NOMO-1 treated with DMSO at 0.1 percent for 48 hours (cell line): ENCODE results near the gene NOL4L.
"Not testable (repeated sequence)": the region's sequence is repeated elsewhere in the genome, so short reads cannot be mapped to it uniquely, and the experiment has no call there.

Experiments
- DNase-seq: peaks from one replicate; lab custom pipeline; 2025; ENCODE audit not compliant: unreplicated experiment; lab: John Stamatoyannopoulos, UW

NOL4L gene

DNA sequence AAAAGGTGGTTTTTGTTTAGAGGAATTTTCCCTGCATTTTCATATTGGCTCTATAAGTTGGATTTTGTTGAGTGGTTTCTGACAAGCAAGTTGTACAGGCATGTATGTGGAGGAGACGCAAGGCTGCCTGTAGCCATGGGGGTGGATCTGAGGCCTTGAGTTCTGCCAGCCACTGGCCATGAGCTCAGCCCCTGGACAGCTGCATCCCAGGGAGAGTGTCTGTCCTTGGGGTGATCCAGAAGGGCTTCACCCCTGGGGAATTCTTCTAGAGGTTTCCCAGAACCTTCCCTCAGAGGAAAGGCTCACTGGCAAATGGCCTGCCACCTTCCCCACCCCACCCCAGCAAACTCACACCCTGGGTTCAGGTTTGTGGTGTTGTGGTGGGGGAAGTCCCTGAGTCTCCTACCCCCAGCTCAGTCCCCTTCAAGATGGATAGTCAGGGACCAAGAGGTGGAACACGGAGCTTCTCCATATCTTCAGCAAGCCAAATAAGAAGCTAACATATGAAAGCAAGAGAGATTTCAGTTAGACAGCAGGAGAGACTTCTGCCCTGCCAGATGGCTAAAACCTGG, 11.6 kb upstream of the NOL4L start:
- no peak for DNase-seq

DNA sequence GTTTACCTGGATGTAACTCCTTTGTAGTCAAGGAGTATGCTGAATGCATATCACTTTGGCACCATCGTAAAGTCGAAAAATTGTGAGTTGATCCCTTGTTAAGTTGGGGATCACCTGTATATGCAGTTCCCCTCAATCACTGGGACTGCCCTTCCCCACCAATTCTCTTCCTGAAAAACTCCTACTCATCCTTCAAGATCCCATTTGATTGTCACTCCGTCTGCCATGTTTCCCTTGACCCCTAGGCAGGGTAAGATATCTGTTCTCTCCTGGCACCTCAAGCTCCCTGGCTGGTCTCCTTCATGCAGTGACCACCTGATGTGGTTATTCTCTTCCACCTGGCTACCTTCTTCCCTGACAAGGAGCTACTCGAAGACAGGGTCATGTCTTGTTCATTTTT, 10.0 kb upstream of the NOL4L start:
- no peak for DNase-seq

DNA sequence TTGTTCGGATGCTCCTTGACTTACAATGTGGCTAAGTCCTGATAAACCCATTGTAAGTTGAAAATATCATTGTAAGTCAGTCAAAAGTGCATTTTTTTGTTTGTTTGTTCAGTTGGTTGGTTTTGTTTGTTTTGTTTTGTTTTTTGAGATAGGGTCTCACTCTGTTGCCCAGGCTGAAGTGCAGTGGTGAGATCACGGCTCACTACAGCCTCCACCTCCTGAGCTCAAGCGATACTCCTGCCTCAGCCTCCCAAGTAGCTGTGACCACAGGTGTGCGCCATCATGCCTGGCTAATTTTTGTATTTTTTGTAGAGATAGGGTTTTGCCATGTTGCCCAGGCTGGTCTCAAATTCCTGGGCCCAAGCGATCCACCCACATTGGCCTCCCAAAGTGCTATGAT, 9.5 kb upstream of the NOL4L start:
- DNase-seq, result not testable (repeated sequence)

DNA sequence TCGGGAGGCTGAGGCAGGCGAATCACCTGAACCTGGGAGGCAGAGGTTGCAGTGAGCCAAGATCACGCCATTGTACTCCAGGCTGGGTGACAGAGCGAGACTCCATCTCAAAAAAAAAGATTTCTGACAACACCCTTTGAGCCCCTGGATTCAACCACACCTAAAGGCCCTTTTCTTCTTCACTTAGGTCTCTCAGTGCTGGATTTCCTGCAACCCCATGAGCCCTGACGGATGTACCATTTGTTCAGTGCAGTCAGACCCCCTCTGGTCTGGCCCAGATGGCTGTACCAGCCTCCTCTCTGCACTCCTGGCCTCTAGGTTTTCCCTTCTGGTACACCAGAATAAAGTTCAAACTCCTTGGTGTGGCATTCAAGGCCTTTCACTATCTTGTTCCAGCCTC, 9.1 kb upstream of the NOL4L start:
- DNase-seq, result no peak

DNA sequence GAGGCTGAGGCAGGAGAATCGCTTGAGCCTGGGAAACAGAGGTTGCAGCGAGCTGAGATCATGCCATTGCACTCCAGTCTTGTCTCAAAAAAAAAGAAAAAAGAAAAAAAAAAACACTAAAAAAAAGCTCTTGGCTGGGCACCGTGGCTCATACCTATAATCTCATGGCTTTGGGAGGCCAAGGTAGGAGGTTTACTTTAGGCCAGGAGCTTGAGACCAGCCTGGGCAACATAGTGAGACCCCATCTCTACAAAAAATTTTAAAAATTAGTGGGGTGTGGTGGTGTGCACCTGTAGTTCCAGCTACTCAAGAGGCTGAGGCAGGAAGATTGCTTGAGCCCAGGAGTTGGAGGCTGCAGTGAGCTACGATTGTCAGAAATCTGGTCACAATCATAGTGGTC, 7.5 kb upstream of the NOL4L start:
- not testable (repeated sequence) for DNase-seq

DNA sequence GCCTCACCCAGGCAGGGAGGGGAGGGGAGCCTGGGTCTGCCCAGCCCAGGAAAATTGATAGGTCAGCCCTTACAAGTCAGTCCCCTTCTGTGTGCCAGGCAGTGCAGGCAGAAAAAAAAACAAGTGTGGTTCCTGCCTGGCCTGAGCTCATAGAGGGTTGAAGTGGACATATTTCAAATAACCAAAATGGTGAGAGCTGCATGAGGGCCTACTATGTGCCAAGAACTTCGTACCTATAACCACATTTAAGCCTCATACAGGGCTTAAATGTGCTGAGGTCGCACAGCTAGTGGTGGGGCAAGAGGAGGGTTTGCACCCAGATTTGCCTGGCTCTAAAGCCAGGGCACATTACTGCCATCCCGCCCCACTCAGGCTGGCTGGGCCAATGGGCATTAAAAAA, 6.9 kb upstream of the NOL4L start:
- DNase-seq, result no peak

DNA sequence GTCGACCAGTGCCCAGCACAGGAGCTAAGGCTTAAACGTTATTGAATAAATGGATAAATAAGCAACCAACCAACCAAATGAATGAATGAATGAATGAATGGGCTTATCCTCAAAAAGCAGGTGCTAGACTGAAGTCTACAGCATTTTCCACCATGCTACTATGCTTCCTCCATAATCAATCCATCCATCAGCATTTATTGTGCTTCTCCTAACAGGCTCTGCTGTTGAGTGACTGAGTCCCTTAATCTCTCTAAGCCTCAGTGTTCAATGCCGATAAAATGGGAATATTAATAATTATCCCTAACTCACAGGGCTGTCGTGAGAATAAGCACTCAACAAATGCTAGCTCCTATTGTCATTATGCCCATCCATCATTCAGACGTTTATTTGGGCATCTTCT, 4.6 kb upstream of the NOL4L start:
- no peak for DNase-seq

DNA sequence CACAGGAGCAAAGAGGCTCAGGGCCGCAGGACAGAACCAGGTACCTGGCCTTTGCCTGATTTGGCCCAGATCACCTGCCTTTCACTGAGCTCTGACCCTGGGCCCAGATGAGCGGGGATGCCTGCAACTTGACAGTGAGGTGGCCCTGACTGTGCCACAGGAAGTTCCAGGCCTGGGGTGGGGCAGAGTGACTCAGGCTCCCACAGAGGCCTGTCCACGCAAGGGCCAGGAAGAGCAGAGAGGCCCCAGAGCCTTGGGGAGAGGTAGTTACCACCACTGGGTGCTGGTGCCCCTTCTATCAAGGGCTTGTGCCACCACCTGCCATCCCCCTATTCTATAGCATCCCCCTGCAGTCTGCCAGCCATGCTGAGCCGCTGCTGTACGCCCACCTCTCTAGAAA, 4.1 kb upstream of the NOL4L start:
- DNase-seq, result no peak

DNA sequence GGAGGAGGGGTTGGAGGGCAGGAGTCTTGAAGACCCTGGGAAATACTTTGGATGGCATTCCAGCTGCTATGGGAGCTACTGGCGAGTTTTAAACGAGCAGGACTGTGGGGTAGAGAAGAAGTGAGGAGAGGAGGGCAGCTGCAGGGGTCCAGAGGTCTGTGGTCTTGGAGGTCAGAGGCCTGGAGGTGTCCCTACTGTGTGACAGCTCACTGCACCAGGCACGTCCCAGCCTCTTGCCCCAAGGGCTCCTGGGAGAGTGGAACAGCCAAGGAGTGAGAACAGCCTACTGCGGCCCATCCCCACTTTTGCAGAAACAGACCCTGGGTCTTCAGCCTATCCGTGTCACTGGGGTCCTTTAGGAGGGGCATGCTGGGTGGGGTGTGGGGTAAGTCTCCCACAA, 2.9 kb upstream of the NOL4L start:
- no peak for DNase-seq

DNA sequence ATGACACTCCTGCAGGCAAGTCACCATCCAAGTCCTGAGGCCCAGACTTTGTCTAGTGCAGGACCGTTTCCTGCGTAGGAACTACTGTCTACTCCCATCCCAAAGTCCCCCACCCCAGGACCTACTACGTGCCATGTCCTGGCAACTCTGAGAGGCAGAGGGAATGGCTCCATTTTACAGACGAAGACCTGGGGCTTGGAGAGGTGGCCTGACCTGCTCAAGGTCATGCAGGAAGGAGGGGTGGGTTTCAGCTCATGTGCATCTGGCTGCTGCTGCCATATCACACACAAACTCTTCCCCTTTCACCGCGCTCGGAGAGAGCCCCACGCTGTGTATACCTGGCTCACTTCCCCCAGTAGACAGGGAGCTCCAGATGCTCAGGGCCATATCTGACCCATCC, 1.2 kb upstream of the NOL4L start:
- no peak for DNase-seq

DNA sequence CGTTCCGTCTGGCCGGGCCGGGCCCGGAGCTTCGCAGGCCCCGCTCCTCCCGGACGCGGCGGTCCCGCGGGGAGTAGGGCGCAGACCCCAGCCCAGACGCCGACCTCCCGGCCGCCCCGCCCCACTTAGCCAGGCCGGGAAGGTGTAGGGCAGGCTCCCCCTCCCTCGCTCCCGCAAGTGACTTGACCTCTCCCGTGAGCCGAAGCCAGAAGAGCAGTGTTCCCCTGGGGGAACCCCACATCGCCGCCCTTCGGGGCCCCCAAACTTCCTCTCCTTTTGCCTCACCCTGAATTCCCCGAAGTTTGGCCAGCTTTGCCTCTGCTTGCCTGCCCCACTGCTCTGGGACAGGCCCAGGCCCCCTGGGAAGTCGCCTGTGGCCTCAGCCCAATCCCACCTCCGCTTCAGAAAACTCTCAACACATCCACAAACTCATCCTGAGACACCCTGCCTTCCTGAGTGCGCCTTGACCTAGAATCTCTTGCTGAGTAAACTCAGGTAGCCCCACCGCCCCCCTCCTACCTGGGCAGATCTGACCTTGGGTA, 524 bp upstream of the NOL4L start:
- DNase-seq, result no peak

DNA sequence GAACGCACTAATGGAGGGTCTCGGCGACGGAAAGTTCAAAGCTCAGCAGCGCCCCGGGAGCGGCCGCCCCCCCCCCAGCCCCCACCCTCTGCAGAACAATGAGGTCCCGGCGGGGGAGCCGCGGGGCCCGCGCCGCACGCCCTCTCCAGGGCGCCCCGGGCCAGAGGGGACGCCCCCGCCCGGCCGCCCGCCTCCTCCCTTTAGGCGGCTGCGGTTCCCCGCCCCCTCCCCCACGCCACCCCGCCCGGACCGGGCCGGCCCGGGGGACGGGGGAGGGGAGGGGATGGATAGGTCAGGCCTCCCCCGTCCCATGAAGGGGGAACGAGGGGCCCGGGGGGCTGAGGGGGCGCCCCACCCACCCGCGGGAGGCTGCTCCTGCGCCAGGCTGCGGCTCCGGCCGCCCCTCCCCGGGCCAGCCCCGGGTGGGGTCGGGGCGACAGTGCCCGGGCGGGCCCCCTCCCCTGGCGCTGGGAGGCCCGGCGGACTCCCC, 1.5 kb downstream of the NOL4L start:
- DNase-seq, result no peak

DNA sequence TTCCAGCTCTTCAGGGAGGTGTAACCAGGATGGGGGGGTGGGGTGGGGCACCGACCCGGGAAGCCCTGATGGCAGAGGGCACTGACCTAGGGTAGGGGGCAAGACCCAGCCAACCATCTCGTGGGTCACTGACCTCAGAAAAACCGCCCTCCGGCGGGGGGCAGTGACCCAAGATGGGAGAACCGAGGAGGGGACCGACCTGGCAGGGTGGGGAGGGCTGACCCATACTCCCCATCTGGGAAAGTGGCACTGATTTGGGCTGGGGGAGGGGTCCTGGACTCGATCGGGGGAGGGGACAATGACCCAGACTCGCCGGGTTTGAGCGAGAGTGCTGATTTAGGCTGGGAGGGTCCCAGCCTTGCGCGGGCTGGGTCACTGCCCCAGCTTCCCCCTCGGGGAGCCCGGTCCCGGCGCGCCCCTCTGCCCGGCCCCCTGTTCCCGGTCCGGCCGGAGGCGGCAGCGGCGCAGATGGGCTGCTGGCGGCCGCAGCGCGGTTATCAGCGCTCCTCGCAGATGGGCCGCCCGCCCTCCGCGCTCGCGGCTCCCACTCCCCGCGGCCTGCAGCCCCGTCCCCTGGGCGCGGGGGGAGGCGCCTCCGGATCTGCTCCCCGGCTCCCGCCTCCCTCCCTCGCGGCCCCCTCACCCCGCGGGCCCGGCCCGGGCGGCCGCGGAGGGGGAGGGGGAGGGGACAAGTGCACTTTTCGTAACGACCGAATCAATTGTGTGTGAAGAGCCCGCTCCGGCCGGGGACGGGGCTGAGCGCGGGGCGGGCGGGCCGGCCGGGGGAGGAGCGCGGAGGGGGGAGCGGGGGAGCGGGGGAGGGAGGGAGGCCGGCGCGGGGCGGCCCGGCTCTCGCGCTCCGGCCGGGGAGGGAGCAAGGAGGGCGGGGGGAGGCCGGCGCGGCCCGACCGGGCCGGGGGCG, 2.2 kb downstream of the NOL4L start:
- no peak for DNase-seq

DNA sequence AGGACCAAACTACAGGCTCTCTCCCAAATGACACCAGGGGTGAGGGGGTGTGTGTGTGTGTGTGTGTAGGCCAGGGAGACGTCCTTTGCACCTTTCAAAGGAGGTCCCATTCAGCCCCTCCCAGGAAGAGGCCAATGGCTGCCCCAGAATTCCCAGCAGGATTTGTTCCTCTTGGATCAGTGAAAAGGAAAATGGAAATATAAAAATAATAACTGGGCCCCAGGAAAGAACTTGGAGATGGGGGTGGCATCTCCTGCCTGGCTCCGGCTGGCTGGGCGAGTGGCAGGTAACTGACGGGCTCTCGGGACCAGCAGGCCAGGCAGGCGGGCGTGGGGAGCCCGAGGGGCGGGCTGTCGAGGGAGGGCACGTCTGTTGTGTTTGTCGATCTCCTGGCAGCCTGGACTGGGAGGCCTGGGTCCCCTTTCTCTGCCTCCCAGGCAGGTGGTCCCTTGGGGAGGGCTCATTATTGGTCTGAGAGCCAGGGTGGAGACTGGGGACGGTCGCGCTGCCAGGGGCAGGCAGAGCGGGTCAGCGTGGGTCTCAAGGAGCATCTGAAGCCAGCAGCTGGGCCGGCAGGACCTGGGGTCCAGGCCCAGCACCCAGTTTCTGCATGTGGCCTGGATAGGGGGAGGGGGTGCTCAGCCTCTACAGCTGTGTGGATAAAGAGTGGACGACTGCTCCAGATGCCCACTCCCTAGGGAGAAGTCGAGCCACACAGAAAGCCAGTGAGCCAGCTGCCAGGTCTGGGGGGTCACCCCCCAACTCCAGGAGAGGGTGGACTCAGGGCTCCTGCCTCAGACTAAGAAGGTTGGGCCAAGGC, 3.1 kb downstream of the NOL4L start:
- no peak for DNase-seq

DNA sequence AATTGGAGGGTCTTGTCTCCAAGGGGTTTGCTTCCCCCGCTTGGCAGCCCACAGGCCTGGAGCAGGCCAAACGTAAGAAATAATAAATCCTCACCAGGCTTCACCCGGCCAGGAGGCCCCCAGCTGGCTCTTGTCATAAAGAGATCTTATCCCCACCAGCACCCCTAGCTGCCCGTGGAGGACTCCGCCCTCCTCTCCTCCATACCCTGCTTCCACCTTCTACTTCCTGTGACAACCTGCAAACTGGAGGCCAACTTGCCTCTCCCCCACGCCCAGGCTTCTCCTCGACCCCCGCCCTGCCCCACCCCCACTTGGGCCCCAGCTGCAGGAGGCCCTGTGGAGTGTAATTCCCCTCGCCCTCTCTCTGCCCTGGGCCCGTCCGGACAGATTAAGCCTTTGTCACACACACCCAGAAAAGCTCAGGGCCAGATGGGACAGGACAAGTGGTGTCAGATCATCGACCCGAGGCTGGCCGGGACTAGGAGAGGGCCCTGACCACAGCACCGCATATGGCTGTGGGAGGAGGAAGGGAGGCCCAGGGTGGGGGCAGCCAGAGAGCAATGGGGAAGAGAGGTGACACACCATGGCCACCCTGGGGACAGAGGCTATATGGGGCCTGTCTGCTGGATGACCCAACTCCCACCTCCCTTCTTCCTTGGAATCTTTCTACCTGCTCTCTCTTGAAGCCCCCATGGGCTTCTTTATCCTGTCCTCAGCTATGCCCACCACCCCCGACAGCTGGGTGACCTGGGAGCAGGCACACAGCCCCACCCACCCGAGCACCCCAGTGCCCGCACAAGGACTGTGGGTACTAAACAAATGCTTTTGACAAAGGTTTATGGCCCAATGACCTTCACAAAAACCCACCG, 3.9 kb downstream of the NOL4L start:
- peak; percentile 45 for DNase-seq

DNA sequence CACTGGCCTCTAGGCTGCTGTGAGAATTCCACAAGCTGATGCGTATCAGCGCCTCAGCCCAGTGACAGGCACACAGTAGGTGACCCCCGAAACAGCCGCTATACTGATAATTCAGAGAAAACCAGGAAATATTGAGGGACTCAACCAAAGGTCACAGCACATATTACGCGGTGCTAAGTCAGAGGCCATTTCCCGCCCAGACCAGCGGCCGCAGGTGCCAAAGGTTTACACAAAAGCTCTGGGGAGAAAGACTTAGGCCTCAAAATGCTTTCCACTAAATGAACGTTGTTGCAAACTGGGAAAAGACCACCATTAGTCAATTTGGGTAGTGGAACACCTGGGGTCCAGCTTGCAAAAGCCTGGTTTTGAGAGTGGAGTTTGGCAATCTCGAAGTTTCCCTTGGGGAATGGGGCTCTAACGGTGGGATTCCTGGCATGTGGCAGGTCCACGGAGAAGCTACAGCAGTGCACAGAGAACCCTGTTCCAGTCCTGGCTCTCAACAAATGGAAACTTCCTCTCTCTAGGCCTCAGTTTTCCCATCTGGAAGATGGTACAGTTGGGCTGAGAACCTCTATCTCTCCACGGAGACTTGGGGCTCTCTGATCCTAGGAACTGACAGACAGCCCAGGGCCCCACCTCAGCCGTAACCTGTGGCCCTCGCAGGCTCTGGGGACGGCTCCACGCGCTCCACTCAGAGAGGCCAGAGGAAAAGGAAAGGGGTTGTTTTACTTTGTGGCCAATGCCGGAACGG, 4.7 kb downstream of the NOL4L start:
- DNase-seq, result no peak

DNA sequence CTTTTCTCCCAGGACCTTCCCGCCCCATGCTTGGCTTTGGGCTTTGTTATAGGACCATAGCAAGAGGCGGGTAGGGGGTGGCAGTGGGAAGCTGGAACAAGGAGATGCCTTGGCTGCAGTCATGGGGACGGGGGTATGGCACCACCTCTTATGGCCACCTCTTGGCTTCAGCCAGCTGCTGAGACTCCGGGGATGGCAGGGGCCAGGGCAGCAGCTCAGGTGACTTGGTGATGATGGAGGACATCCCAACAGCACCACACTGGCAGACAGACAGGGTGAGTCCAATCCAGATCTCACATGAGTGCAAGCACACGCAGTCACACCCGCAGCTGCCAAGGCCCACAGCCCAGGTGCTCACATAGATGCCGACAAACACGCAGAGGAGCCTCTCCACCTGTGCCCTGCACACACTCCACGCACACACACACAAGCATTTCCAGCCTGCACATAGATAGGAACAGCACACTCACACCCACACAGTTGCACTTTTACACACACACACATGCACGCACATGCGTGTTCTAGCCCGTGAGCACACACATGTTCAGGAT, 6.2 kb downstream of the NOL4L start:
- no peak for DNase-seq

DNA sequence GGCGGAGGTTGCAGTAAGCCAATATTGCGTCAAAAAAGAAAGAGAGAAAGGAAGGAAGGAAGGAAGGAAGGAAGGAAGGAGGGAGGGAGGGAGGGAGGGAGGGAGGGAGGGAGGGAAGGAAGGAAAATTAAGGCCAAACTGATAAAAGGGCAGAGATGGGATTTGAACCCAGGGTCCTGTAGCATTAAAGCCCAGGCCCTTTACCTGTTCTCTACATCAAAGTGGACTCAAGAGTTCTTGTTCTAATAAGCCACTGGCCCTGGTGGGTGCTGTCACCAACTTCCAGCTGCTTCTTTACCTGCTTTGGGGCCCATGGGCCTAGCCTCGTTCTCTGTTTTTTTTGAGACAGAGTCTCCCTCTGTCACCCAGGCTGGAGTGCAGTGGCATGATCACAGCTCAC, 7.1 kb downstream of the NOL4L start:
- not testable (repeated sequence) for DNase-seq

DNA sequence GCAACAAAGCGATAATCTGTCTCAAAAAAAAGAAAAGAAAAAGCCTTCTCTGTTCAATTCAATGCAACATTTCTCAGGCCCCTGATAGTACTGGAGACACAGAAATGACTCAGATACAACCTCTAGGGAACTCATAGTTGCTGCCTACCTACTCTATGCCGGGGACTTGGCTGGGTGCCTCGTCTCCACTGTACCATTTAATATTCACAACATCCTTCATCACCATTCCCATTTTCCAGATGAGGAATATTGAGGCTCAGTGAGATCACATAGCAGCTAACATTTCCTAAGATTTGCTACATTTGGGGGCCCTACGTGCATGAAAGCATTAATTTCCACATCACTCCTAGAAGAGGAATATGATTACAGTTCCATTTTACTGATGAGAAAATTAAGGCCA, 7.5 kb downstream of the NOL4L start:
- no peak for DNase-seq
